GM12878 (cell line): ENCODE measurements around the gene C11orf16. TPM values are rescaled to one million over a fixed set of nuclear protein-coding genes. Genes with fewer than 3 reads are reported as not detected.

ENCODE experiments used
- ATAC-seq: fragments of 200-7000 bp; cut with Tn5 transposase; 3 replicates; pipeline ENCODE4 v1.9.1; 2020; ENCODE audit warnings: mild to moderate bottlenecking, moderate library complexity
- BruUV-seq: library from RNA; stranded (reverse); fragments of 400-500 nt; replicated peaks from 2 replicates; lab custom pipeline; 2021; lab: Mats Ljungman, UMichigan
- CTCF ChIA-PET: fragments of 300-600 bp; sonication (Branson Sonifier 250); formaldehyde crosslinking; extraction: SDS; loops from one replicate; lab custom pipeline; 2021; ENCODE audit warnings: inconsistent platforms; lab: Yijun Ruan, JAX
- POLR2A ChIA-PET: fragments of 350-600 bp; formaldehyde crosslinking; extraction: SDS; loops from one replicate; lab custom pipeline; 2021; ENCODE audit warnings: inconsistent platforms; lab: Charles Lee
- RAD21 ChIA-PET: fragments of 300-600 bp; sonication (Branson Sonifier 250); formaldehyde crosslinking; loops from one replicate; lab custom pipeline; 2023; ENCODE audit warnings: antibody characterized with exemption; ENCODE audit not compliant: unreplicated experiment; lab: Charles Lee
- SMC1A ChIA-PET: fragments of 300-600 bp; sonication (Branson Sonifier 250); formaldehyde crosslinking; loops from one replicate; lab custom pipeline; 2023; ENCODE audit not compliant: unreplicated experiment, uncharacterized antibody; lab: Charles Lee
- DNase-seq: peaks from one replicate; pipeline ENCODE4 v3.0.0-alpha.2; 2011; ENCODE audit warnings: low read depth, low spot score
- FAIRE-seq: peaks from 3 replicates; lab custom pipeline; 2011; peaks lifted over from hg19 to GRCh38; lab: Jason Lieb, UNC
- H2AFZ ChIP-seq: 2 replicates; pipeline ENCODE4 v1.6.0; 2011; ENCODE audit warnings: low read depth, low read length, control low read depth; ENCODE audit not compliant: control insufficient read depth
- H3K27ac ChIP-seq: 2 replicates; pipeline ENCODE4 v1.5.1; 2011; ENCODE audit warnings: control low read depth; ENCODE audit not compliant: control insufficient read depth, insufficient read depth
- H3K27me3 ChIP-seq, 2 experiments: replicated peaks in 1 of 2; 2 replicates each; pipeline versions ENCODE4 v1.6.0 to v1.6.1; 2011; ENCODE audit warnings: low read length in 1 of 2; ENCODE audit not compliant: control insufficient read depth in 2 of 2, insufficient read depth in 2 of 2
- H3K36me3 ChIP-seq, 2 experiments: 2 replicates each; pipeline ENCODE4 v1.5.1; 2011; ENCODE audit warnings: low read length in 1 of 2; ENCODE audit not compliant: control insufficient read depth in 2 of 2, insufficient read depth in 2 of 2
- H3K4me1 ChIP-seq: 2 replicates; pipeline ENCODE4 v1.6.1; 2011; ENCODE audit warnings: mild to moderate bottlenecking, low read length, moderate library complexity, mixed read lengths; ENCODE audit not compliant: control insufficient read depth, insufficient read depth
- H3K4me2 ChIP-seq: 2 replicates; pipeline ENCODE4 v1.6.0; 2011; ENCODE audit warnings: control low read depth; ENCODE audit not compliant: control insufficient read depth, insufficient read depth
- H3K4me3 ChIP-seq: fragments of 200-600 bp; sonication (generic); 2 replicates; pipeline ENCODE4 v1.5.1; 2016
- H3K79me2 ChIP-seq: 2 replicates; pipeline ENCODE4 v1.6.0; 2011; ENCODE audit warnings: low read length; ENCODE audit not compliant: control insufficient read depth, insufficient read depth
- H3K9ac ChIP-seq: 2 replicates; pipeline ENCODE4 v1.8.0; 2011; ENCODE audit warnings: low read length, control low read depth, mixed read lengths; ENCODE audit not compliant: control insufficient read depth, insufficient read depth
- H3K9me3 ChIP-seq: replicated peaks from 3 replicates; pipeline ENCODE4 v1.5.1; 2011; ENCODE audit warnings: mild to moderate bottlenecking, low read length; ENCODE audit not compliant: control insufficient read depth, insufficient read depth
- H4K20me1 ChIP-seq: 2 replicates; pipeline ENCODE4 v1.6.0; 2011; ENCODE audit not compliant: control insufficient read depth, insufficient read depth
- BCL11A ChIP-seq: IDR thresholded peaks from 2 replicates; pipeline ENCODE4 v1.6.1; 2011; ENCODE audit warnings: low read depth, low read length
- FOXM1 ChIP-seq: IDR thresholded peaks from 2 replicates; pipeline ENCODE4 v1.6.1; 2012; ENCODE audit warnings: low read depth, mild to moderate bottlenecking, inconsistent platforms, low read length, moderate library complexity
- KLF5 ChIP-seq: fragments of 450-650 bp; IDR thresholded peaks from 2 replicates; pipeline ENCODE4 v1.6.1; 2014; ENCODE audit warnings: mild to moderate bottlenecking; ENCODE audit not compliant: partially characterized antibody
- NFYA ChIP-seq: IDR thresholded peaks from 2 replicates; pipeline ENCODE4 v1.6.1; 2011; ENCODE audit warnings: low read depth, mild to moderate bottlenecking, low read length, improper control_type of control experiment, borderline replicate concordance
- RBBP5 ChIP-seq: fragments of 200-600 bp; sonication (generic); conservative IDR thresholded peaks from 2 replicates; pipeline ENCODE4 v1.6.1; 2016
- TBL1XR1 ChIP-seq: IDR thresholded peaks from 2 replicates; pipeline ENCODE4 v1.6.1; 2012; ENCODE audit warnings: low read depth, low read length, improper control_type of control experiment
- WGBS: methylation state at CpG from one replicate; pipeline ENCODE4 v1.1.6; 2016; ENCODE audit warnings: low lambda C conversion rate; ENCODE audit not compliant: insufficient replicate concordance, insufficient coverage; ENCODE audit errors: missing lambda C conversion rate; 5-methylcytosine and 5-hydroxymethylcytosine counted together
- in situ Hi-C: fragments of 300-500 bp; cut with MboI; formaldehyde crosslinking; loops from 9 replicates; pipeline ENCODE4 v1.14.3; 2018; ENCODE audit warnings: mixed read lengths
- intact Hi-C: fragments of 100-400 bp; cut with micrococcal nuclease; formaldehyde crosslinking; loops from one replicate; pipeline ENCODE4 v1.14.2; 2022; ENCODE audit not compliant: unreplicated experiment
- polyA plus RNA-seq, 11 experiments: library from polyadenylated mRNA; depleted of rRNA in 4 of 11; unstranded in 6 of 11; stranded (reverse) in 5 of 11; fragments of >200 nt; fragmentation: Nextera tagmentation in 4 of 11; fragmentation: Illumina TruSeq in 1 of 11; extraction: Ambion mirVana in 4 of 11; extraction: Trizol in 1 of 11; gene quantifications; 1 replicate in 1 of 11; 2 replicates in 10 of 11; pipeline versions ENCODE4 v1.2.1 to v1.2.3, GENCODE V29; 2011 to 2016; ENCODE audit warnings: inconsistent platforms in 2 of 11, missing spikeins in 2 of 11, low read depth in 1 of 11
- total RNA-seq, 4 experiments: library from RNA; depleted of rRNA in 3 of 4; stranded (reverse); fragments of >200 nt in 3 of 4; fragmentation: Illumina TruSeq in 1 of 4; extraction: Trizol in 1 of 4; gene quantifications; 2 replicates each; pipeline versions ENCODE4 v1.2.1 to v1.2.3, GENCODE V29; 2013 to 2021
- TF ChIP-seq, protein P1 (sequence below): fragments of 450-650 bp; formaldehyde crosslinking; IDR thresholded peaks from 2 replicates; pipeline ENCODE4 v1.4.0; 2020; ENCODE audit warnings: mild to moderate bottlenecking, moderate library complexity
- TF ChIP-seq, protein P2 (sequence below): fragments of 450-650 bp; IDR thresholded peaks from 2 replicates; pipeline ENCODE4 v1.6.1; 2017; ENCODE audit warnings: antibody characterized with exemption, mild to moderate bottlenecking, moderate library complexity
- TF ChIP-seq, protein P3 (sequence below): fragments of 450-650 bp; IDR thresholded peaks from 2 replicates; pipeline ENCODE4 v1.6.1; 2018; ENCODE audit warnings: mild to moderate bottlenecking, low read depth, moderate library complexity; ENCODE audit not compliant: partially characterized antibody
- TF ChIP-seq, protein P4 (sequence below): fragments of 450-650 bp; formaldehyde crosslinking; IDR thresholded peaks from 2 replicates; pipeline ENCODE4 v1.5.0; 2022; ENCODE audit warnings: mild to moderate bottlenecking, missing genetic modification characterization

Gene C11orf16
- total and polyA plus RNA-seq, 10 of the 15 experiments (the other 5 are each of a cell fraction or from before 2014, with no cell fraction given) = 0.05 to 0.39 (median 0.32) TPM; not detected in 7

DNA sequence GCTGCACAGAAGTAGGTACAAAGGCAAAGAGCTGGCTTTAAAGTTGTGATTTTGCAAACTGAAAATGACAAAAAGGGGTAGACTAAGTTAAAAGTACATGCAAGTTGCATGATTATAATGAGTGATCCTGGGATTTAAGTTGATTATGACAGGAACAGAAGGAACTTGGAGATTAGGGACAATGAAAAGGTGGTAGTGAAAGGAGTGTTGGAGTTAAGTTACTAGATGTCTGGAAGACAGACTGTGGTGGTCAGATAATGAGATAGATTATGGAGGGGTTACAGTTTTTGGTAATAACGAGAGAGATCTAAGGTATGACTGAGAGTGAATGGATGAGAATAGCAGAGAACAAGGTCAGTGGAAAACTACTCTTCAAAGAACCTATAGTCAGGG is 39.2 kb upstream of the C11orf16 start:
- WGBS = 100% methylated on average over 1 of the region's 1 CpG
- ATAC-seq = no peak
- CTCF ChIA-PET = interaction anchor here (1.2 to 1.3 kb wide), 2 partner anchors 12 to 59 kb away, joined by 3 to 4 read pairs; no protein-coding TSS in a partner anchor
- TF ChIP-seq, protein P1, sequence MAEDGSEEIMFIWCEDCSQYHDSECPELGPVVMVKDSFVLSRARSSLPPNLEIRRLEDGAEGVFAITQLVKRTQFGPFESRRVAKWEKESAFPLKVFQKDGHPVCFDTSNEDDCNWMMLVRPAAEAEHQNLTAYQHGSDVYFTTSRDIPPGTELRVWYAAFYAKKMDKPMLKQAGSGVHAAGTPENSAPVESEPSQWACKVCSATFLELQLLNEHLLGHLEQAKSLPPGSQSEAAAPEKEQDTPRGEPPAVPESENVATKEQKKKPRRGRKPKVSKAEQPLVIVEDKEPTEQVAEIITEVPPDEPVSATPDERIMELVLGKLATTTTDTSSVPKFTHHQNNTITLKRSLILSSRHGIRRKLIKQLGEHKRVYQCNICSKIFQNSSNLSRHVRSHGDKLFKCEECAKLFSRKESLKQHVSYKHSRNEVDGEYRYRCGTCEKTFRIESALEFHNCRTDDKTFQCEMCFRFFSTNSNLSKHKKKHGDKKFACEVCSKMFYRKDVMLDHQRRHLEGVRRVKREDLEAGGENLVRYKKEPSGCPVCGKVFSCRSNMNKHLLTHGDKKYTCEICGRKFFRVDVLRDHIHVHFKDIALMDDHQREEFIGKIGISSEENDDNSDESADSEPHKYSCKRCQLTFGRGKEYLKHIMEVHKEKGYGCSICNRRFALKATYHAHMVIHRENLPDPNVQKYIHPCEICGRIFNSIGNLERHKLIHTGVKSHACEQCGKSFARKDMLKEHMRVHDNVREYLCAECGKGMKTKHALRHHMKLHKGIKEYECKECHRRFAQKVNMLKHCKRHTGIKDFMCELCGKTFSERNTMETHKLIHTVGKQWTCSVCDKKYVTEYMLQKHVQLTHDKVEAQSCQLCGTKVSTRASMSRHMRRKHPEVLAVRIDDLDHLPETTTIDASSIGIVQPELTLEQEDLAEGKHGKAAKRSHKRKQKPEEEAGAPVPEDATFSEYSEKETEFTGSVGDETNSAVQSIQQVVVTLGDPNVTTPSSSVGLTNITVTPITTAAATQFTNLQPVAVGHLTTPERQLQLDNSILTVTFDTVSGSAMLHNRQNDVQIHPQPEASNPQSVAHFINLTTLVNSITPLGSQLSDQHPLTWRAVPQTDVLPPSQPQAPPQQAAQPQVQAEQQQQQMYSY (CRISPR knock-in tag) = no peak
- no peak for TF ChIP-seq FOXM1
- TF ChIP-seq, protein P2, sequence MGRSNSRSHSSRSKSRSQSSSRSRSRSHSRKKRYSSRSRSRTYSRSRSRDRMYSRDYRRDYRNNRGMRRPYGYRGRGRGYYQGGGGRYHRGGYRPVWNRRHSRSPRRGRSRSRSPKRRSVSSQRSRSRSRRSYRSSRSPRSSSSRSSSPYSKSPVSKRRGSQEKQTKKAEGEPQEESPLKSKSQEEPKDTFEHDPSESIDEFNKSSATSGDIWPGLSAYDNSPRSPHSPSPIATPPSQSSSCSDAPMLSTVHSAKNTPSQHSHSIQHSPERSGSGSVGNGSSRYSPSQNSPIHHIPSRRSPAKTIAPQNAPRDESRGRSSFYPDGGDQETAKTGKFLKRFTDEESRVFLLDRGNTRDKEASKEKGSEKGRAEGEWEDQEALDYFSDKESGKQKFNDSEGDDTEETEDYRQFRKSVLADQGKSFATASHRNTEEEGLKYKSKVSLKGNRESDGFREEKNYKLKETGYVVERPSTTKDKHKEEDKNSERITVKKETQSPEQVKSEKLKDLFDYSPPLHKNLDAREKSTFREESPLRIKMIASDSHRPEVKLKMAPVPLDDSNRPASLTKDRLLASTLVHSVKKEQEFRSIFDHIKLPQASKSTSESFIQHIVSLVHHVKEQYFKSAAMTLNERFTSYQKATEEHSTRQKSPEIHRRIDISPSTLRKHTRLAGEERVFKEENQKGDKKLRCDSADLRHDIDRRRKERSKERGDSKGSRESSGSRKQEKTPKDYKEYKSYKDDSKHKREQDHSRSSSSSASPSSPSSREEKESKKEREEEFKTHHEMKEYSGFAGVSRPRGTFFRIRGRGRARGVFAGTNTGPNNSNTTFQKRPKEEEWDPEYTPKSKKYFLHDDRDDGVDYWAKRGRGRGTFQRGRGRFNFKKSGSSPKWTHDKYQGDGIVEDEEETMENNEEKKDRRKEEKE = no peak
- no peak for TF ChIP-seq RBBP5
- TF ChIP-seq NFYA = no peak
- no peak for TF ChIP-seq BCL11A
- TF ChIP-seq, protein P3, sequence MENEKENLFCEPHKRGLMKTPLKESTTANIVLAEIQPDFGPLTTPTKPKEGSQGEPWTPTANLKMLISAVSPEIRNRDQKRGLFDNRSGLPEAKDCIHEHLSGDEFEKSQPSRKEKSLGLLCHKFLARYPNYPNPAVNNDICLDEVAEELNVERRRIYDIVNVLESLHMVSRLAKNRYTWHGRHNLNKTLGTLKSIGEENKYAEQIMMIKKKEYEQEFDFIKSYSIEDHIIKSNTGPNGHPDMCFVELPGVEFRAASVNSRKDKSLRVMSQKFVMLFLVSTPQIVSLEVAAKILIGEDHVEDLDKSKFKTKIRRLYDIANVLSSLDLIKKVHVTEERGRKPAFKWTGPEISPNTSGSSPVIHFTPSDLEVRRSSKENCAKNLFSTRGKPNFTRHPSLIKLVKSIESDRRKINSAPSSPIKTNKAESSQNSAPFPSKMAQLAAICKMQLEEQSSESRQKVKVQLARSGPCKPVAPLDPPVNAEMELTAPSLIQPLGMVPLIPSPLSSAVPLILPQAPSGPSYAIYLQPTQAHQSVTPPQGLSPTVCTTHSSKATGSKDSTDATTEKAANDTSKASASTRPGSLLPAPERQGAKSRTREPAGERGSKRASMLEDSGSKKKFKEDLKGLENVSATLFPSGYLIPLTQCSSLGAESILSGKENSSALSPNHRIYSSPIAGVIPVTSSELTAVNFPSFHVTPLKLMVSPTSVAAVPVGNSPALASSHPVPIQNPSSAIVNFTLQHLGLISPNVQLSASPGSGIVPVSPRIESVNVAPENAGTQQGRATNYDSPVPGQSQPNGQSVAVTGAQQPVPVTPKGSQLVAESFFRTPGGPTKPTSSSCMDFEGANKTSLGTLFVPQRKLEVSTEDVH = no peak
- TF ChIP-seq KLF5 = no peak
- no peak for TF ChIP-seq TBL1XR1
- TF ChIP-seq, protein P4, sequence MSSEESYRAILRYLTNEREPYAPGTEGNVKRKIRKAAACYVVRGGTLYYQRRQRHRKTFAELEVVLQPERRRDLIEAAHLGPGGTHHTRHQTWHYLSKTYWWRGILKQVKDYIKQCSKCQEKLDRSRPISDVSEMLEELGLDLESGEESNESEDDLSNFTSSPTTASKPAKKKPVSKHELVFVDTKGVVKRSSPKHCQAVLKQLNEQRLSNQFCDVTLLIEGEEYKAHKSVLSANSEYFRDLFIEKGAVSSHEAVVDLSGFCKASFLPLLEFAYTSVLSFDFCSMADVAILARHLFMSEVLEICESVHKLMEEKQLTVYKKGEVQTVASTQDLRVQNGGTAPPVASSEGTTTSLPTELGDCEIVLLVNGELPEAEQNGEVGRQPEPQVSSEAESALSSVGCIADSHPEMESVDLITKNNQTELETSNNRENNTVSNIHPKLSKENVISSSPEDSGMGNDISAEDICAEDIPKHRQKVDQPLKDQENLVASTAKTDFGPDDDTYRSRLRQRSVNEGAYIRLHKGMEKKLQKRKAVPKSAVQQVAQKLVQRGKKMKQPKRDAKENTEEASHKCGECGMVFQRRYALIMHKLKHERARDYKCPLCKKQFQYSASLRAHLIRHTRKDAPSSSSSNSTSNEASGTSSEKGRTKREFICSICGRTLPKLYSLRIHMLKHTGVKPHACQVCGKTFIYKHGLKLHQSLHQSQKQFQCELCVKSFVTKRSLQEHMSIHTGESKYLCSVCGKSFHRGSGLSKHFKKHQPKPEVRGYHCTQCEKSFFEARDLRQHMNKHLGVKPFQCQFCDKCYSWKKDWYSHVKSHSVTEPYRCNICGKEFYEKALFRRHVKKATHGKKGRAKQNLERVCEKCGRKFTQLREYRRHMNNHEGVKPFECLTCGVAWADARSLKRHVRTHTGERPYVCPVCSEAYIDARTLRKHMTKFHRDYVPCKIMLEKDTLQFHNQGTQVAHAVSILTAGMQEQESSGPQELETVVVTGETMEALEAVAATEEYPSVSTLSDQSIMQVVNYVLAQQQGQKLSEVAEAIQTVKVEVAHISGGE (CRISPR knock-in tag) = no peak

More for the DNA sequence above, 39.2 kb upstream of the C11orf16 start:
- ChIA-PET RAD21 (no interaction called here), SMC1A (interaction anchor here (2.1 kb wide), 1 partner anchor 11 kb away, joined by 7 read pairs; no protein-coding TSS in a partner anchor), POLR2A (no interaction called here)
- H3K79me2 ChIP-seq = no peaks in the 10 kb centered on the region
- H3K9me3 ChIP-seq = no peaks in the 10 kb centered on the region
- H3K4me3 ChIP-seq = no peak overlapping the region
- no peaks in the 10 kb centered on the region for H4K20me1 ChIP-seq
- H2AFZ ChIP-seq = no peak overlapping the region
- in situ Hi-C loops = no loop called here
- H3K9ac ChIP-seq = no peak overlapping the region
- no peak overlapping the region for H3K27ac ChIP-seq
- no peak for DNase-seq
- intact Hi-C loops = no loop called here
- no peaks in the 10 kb centered on the region for H3K4me1 ChIP-seq
- no peak overlapping the region for H3K4me2 ChIP-seq
- FAIRE-seq = no peak
- no TSS peak for BruUV-seq
- no peaks in the 10 kb centered on the region for H3K36me3 ChIP-seq
- H3K27me3 ChIP-seq = no peaks in the 10 kb centered on the region
